Measurements from ENCODE around the gene SFXN3. TPM values are rescaled to one million over a fixed set of nuclear protein-coding genes. Genes with fewer than 3 reads are reported as not detected.
A peak's percentile ranks its signal among the peaks of the same experiment; 100 is the strongest.

The SFXN3 gene
- total and polyA plus RNA-seq, 2 of the 8 experiments (the other 6 are each of a cell fraction or from before 2014, with no cell fraction given), result 2.6 to 2.8 TPM

DNA sequence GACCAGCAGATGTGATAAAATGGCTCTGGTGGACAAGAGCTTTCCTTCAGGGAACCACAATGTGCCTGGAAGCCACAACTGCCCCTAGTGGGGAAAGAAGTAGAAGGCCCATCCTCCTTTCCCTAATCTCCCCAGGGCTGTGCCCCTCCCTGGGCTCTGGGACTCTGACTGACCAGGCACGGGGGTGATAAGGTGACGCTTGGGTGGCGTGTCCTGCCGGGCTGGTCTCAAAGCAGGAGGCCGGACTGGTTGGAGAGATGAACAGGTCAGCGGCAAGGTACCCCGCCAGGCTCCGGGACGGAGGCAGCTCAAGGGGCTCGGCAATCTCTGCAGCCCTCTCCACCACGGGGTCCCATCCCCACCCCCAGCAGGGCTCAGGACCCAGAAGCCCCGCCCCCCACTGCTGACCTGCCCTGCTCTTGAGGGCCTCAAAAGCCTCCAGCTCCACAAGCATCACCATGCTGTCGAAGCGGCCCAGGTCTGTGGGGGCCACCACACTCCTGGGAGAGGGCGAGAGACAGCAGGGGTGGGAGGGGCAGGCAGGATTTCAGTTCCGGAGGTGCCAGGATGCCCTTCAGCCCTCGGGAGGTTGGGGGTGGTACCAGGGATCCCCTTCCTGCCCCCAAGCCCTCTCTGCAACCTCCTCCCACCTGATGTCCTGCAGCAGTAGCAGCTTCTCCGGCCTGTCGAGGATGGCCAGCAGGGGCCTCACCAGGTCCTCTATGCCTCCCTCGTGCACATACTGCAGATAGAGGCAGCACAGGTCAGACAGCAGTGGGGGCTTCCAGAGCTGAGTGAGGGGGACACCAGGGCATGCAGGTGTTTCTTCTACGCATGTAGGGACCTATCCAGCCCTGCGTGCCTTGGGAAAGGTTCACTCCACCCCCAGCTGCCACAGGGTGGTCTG lies 19.3 kb upstream of the SFXN3 start:
- FAIRE-seq, result peak; percentile 39
- WGBS, 2 experiments (ENCODE audit: extremely low coverage in 1 of 2, insufficient coverage in 1 of 2, insufficient read length in 1 of 2, insufficient replicate concordance in 2 of 2, low coverage in 1 of 2, low lambda C conversion rate in 2 of 2, missing lambda C conversion rate in 1 of 2), result 72% methylated on average over 20 of the region's 22 CpGs; no CpG with 5 or more reads in 1 of the 2 experiments
- no peak overlapping the region for H2AK5ac ChIP-seq (ENCODE audit: low read depth, low read length)

More for the DNA sequence above, 19.3 kb upstream of the SFXN3 start:
- Histone ChIP-seq H3K9me3 (ENCODE audit: insufficient read depth in 2 of 2, low read depth in 1 of 2, low read length in 1 of 2) (no peaks in the 10 kb centered on the region), H3K23me2 (ENCODE audit: low read depth, low read length) (no peaks in the 10 kb centered on the region), H2BK15ac (ENCODE audit: low read length) (no peak overlapping the region), H3K4me3 (ENCODE audit: extremely low read depth in 1 of 4, insufficient read depth in 2 of 4, low read depth in 3 of 4, low read length in 4 of 4) (no peak overlapping the region), H3K56ac (replicated peaks; ENCODE audit: insufficient read length, low read depth, low read length) (no peak overlapping the region), H3K27me3 (replicated peaks in 1 of 4; ENCODE audit: control insufficient read depth in 3 of 4, extremely low read depth in 1 of 4, insufficient read depth in 3 of 4, low read length in 3 of 4) (peaks cover under 1 to 12% (median 6%) of the 10 kb centered on the region in 4 experiments; a peak in 6 of 7 replicates), H2BK120ac (replicated peaks; ENCODE audit: low read depth, low read length) (no peak overlapping the region), H3K4me2 (ENCODE audit: insufficient read depth in 1 of 2, low read depth in 2 of 2, low read length in 2 of 2) (no peak overlapping the region), H3K4me1 (replicated peaks in 1 of 4; ENCODE audit: control insufficient read depth in 3 of 4, insufficient read depth in 4 of 4, low read length in 3 of 4) (peaks cover 0 to 12% (median 7%) of the 10 kb centered on the region in 4 experiments; a peak in 4 of 7 replicates), H3K36me3 (ENCODE audit: control insufficient read depth in 2 of 4, insufficient read depth in 4 of 4, low read length in 3 of 4) (peaks cover 0 to 8% (median 3%) of the 10 kb centered on the region in 4 experiments; a peak in 3 of 8 replicates), H3K18ac (ENCODE audit: extremely low read depth, low read length) (no peak overlapping the region; the same call in 1 of the 2 replicates), H3K79me2 (ENCODE audit: control insufficient read depth in 1 of 2, insufficient read depth in 2 of 2, low read length in 2 of 2) (no peaks in the 10 kb centered on the region), H3K14ac (ENCODE audit: insufficient read length) (no peak overlapping the region), H3K4ac (replicated peaks; ENCODE audit: insufficient read length, low read depth, low read length) (no peak overlapping the region), H3K79me1 (ENCODE audit: low read depth, low read length) (no peaks in the 10 kb centered on the region), H2AFZ (ENCODE audit: low read length) (no peak overlapping the region), H4K91ac (replicated peaks; ENCODE audit: insufficient read length, low read length) (no peak overlapping the region), H2BK5ac (ENCODE audit: low read depth, low read length) (no peak overlapping the region), H4K8ac (ENCODE audit: extremely low read depth, insufficient read depth, low read length) (no peak overlapping the region), H2BK12ac (ENCODE audit: low read depth, low read length) (no peak overlapping the region), H3K23ac (ENCODE audit: insufficient read length) (no peak overlapping the region), H4K20me1 (replicated peaks in 1 of 2; ENCODE audit: control insufficient read depth in 1 of 2, insufficient read depth in 2 of 2, low read length in 2 of 2) (peaks cover 0 to 3% of the 10 kb centered on the region in 2 experiments), H4K5ac (ENCODE audit: insufficient read length, low read depth, low read length) (no peak overlapping the region), H2BK20ac (ENCODE audit: low read length) (no peak overlapping the region), H3K27ac (ENCODE audit: low read depth, low read length) (no peak overlapping the region), H3K9ac (replicated peaks in 1 of 4; ENCODE audit: extremely low read depth in 1 of 4, low read depth in 3 of 4, low read length in 3 of 4) (no peak overlapping the region)
- TF ChIP-seq TBP (IDR thresholded peaks at IDR 0.05; ENCODE audit: low read depth, low read length) (no peak), SP4 (IDR thresholded peaks at IDR 0.05; ENCODE audit: low read length) (no peak), RAD21 (IDR thresholded peaks at IDR 0.05 in 1 of 2, conservative IDR thresholded peaks at IDR 0.05 in 1 of 2; ENCODE audit: low read depth in 2 of 2, low read length in 2 of 2) (peak in 1 of 2 experiments; percentile 31; a peak in 2 of 4 replicates), POLR2A (IDR thresholded peaks at IDR 0.05; ENCODE audit: control extremely low read depth in 1 of 2, low read depth in 2 of 2, low read length in 2 of 2) (no peak), PHF8 (conservative IDR thresholded peaks at IDR 0.05; ENCODE audit: low read depth, low read length) (0 out of 2 replicates have a peak, but pooled peaks have one; percentile 22)
- TF ChIP-seq, protein P1, sequence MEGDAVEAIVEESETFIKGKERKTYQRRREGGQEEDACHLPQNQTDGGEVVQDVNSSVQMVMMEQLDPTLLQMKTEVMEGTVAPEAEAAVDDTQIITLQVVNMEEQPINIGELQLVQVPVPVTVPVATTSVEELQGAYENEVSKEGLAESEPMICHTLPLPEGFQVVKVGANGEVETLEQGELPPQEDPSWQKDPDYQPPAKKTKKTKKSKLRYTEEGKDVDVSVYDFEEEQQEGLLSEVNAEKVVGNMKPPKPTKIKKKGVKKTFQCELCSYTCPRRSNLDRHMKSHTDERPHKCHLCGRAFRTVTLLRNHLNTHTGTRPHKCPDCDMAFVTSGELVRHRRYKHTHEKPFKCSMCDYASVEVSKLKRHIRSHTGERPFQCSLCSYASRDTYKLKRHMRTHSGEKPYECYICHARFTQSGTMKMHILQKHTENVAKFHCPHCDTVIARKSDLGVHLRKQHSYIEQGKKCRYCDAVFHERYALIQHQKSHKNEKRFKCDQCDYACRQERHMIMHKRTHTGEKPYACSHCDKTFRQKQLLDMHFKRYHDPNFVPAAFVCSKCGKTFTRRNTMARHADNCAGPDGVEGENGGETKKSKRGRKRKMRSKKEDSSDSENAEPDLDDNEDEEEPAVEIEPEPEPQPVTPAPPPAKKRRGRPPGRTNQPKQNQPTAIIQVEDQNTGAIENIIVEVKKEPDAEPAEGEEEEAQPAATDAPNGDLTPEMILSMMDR (IDR thresholded peaks at IDR 0.05; ENCODE audit: control extremely low read depth in 1 of 3, insufficient read depth in 1 of 3, low read depth in 1 of 3, low read length in 3 of 3), result peak; percentile 55 to 75 (median 73)
- CTCF ChIA-PET (ENCODE audit: partially characterized antibody), result interaction anchor here (0.6 to 26.8 kb wide), 32 partner anchors 5 to 489 kb away, joined by 3 to 464 read pairs (median 4); partner anchors contain the start of genes KAZALD1, LZTS2, MRPL43 and PDZD7
- POLR2A ChIA-PET (ENCODE audit: partially characterized antibody), result interaction anchor here (1.0 to 7.5 kb wide), 5 partner anchors 13 to 43 kb away, joined by 3 to 143 read pairs (median 4); partner anchors contain the start of genes LZTS2, MRPL43, PDZD7 and SEMA4G
- DNase-seq (ENCODE audit: low read depth in 1 of 2, low spot score in 2 of 2), result peak in 1 of 2 experiments; percentile 65

Data from H1 (cell line).